Peyer's patch (tissue), 4 donors: Measurements from ENCODE around the gene TMSB10.

Experiments used
- CTCF ChIP-seq, 6 experiments: fragments of 450-650 bp in 4 of 6; fragments of 200-600 bp in 2 of 6; sonication (generic) in 1 of 6; IDR thresholded peaks; one replicate each; pipeline ENCODE4 v1.5.1; 2017 to 2019; ENCODE audit warnings: antibody characterized with exemption in 6 of 6, mild to moderate bottlenecking in 3 of 6, moderate library complexity in 1 of 6
- POLR2A ChIP-seq, 2 donors: fragments of 450-650 bp; IDR thresholded peaks; one replicate each; pipeline ENCODE4 v1.5.1; 2017; ENCODE audit warnings: antibody characterized with exemption in 2 of 2, mild to moderate bottlenecking in 2 of 2, moderate library complexity in 2 of 2

DNA sequence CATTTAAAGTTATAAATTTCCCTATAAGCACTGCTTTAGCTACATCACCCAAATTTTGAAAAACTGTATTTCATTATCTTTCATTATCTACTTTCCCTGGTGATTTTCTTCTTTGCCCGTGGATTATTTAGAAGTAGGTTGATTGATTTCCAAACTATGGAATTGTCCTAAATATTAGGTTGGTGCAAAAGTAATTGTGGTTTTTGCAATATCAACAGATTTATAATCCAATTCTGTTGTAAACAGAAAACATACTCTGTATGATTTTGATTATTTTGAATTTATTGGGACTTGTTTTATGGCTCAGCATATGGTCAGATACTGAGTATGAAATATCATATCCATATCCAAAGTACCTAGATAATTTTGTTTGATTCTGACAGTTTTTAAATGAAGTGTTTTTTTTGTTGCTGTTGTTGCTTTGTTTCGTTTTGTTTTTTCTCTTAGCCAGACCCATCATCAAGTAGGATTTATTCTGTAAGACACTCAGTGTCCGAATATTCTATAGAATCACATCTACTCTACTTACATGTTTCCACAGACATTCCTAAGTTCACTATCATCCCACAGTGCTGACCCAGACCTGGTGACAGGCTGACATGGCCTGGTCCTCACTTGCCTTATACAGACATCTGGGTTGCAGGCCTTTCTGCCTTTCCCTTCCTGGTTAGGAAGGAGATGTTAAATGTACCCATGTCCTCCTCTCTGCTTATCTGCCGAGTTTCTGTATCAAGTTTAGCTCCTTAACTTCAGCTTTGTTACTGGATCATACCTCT lies 22.5 kb upstream of the TMSB10 start:
- TF ChIP-seq POLR2A (IDR thresholded peaks at IDR 0.05) (no peak), CTCF (IDR thresholded peaks at IDR 0.05) (no peak)
